HG02642 (cell line): Measurements from ENCODE around the gene ADNP.

Source experiments
- ATAC-seq: cut with Tn5 transposase; IDR thresholded peaks from one replicate; pipeline ENCODE4 v1.9.1; 2021; ENCODE audit warnings: mild to moderate bottlenecking; ENCODE audit not compliant: unreplicated experiment, poor library complexity

The ADNP gene

DNA sequence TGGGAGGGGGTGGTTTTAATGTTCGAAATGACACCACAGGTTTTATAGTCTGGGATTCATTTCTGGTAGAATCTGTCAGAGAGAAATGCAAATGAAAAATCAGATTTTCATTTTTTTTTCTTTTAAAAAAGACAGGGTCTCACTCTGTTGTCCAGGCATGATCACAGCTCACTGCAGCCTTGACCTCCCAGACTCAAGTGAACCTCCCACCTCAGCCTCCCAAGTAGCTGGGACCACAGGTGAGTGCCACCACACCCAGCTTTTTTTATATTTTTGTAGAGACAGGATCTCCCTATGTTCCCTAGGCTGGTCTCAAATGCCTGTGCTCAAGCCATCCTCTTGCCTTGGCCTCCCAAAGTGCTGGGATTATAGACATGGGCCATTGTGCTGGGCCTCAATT, 2.4 kb upstream of the ADNP start:
- ATAC-seq: no peak

DNA sequence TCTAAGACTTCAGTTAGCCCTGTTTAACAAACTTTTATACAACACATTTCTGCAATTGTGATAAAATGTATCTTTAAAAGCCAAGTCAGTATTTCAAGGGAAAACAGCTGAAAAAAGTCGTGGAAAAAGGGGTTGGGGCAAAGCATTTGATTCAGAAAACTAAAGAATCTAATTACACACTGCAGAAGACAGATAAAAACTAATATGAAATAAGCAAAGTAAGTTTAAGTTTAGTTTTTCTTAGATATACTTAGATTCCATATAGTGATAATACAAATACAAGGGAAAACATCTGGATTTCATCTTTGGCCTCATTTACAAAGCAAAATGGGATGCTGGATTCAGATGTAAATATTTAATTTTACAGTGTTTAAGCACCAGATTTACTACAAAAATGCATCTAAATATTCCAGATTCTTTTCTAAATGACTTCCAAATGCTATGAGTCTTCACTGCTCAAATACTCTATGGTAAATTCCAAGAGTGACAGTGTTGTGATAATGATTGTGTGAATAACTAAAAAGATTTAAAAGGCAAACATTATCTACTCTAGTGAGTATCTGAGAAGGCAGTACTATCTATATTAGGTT, 1.5 kb upstream of the ADNP start:
- ATAC-seq: no peak

DNA sequence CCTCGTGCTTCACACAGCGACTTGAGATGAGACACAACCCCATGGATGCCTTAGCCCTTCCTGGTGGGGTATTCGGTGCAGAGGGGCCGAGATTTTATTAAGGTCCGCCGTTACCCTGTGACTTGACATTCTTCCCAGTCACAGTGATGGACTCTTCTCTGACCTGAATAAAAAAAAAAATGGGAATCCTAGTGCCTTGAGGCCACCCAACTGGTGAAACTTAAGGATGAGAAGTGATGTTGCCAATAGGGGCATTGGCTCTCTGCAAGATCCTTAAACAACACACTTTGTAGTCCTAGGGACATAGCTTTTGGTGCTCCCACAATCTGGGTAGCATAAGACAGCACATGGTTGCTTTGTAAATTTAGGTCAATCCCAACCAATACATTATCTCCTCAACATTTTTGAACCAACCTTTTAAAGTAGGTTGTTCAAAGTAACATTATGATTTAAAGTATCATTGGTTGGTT, 814 bp upstream of the ADNP start:
- no peak for ATAC-seq

DNA sequence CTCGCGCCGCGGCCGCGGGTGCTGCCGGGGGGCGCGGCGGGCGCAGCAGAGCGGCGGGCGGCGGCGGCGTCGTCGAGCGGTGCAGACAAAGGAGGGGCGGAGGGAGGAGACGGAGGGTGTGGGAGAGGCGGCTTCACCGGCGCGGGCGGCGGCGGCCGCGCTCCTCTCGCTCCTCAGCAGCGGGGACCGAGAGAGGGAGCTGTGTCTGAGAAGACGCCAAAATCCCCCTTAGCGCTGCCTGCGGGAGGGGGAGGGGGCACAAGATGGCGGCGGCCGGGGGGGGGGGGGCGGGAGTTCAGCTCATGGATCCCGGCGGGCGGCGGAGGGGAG, 296 bp downstream of the ADNP start:
- peak; percentile 29 for ATAC-seq

DNA sequence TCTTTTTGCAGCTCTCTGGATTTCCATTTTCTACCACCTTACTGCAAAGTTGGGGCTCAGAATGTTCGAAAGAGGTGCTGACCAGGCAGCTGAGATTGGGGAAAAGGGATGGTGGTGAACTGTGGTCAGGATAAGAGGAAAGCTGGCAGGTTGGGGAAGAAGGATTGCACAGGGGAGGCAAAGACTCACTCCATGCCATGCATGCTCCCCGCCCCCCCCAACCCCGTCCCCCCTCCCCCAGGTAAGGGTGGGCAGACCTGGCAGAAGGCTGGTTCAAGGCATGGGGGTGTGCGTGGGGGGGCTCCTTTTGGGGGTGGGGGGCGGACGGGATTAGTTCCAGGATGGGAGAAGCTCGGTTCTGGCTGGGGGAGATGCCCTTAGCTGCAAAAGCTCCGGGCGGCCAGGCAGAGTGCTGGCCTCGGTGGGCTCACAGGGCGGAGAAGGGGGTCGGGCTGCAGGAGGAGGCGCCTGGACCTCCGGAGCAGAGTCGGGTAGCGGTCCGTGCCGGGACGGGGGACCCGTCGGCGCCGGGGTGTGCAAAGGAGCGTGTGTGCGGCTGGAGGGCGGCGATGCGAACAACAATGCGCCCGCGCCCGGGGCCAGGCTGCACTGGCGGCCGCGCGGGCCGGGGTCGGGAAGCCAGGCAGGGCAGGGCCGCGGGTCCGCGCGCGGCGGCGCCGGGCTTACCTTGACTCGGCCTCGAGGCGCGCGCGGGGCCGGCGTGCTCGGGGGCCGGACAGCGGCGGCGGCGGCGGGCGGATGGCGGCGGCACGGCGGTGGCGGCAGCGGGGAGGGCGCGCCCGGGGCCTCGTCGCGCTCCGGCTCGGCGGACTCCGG, 880 bp downstream of the ADNP start:
- peak; percentile 24 for ATAC-seq

DNA sequence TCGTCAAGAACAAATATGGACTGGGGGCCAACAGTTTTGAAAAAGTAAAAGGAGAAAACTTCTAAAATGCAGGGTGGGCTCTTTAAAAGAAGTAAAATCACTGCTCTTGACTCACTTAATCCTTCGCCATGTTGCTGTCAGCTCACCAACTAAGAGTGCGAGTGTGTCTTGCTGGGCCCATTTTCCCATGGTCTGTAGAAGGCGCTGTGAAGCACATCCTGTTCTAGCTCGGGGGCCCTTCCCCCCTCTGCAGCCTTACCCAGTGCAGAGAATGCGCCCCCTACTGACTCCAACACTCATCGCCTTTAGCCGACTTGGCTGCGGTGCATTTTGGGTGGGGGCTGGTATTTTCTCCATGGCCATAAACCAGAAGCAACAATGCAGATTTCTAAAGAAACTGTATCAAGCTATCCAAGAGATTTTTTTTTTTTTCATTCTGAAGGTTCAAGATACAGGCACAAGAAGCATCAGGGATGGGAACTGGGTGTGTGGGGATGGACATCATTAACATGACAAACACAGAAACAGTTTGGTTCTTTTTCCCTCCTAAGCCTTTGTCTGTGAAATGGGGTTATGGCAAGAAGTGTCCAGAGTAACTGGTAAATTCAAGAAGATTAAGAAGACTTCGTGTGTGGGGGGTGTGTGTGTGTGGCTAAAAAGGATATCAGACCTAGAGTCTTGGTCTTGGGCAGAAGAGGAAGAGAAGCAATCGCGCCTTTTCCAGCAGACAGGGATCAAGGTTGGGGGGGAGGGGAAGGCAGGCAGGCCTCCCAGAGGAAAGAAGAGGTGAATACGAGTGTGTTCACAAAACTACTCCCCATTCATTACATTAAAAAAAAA, 1.7 kb downstream of the ADNP start:
- peak; percentile 56 for ATAC-seq

DNA sequence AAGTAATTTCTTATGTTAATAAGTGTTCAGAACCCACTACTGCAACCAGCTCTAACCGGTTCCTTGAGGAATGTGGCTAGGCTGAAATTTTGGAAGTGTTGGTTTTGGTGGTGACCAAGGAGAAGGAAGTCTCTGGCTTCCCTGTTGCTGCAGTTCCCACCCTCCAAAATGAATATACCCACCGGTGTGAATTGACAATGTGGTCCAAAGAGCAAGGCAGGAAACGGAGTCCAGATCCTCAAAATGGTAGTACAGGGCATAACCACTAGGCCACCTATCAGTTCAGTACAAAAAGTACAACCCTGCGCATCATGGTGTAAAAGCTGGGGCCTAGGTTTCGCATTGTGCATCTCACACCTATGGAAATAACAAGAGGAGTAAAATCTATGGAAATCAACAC, 2.8 kb downstream of the ADNP start:
- no peak for ATAC-seq

DNA sequence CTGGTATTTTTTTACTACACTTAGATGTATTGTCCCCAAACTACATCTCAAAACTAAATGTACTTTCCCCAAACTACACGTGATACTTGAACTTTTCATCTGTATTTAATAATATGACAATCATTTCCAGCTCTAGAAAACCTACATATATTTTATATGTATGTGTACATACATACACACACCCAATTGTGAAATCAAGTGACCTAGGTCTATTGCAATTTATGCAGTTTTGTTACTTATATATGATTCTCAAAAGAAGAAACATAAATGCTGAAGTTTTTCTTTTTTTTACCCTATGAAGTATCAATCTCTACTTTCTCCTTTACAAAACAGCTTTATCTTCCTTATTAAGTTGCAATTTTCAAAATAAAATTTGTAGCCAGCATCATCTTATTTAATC, 4.7 kb downstream of the ADNP start:
- no peak for ATAC-seq

DNA sequence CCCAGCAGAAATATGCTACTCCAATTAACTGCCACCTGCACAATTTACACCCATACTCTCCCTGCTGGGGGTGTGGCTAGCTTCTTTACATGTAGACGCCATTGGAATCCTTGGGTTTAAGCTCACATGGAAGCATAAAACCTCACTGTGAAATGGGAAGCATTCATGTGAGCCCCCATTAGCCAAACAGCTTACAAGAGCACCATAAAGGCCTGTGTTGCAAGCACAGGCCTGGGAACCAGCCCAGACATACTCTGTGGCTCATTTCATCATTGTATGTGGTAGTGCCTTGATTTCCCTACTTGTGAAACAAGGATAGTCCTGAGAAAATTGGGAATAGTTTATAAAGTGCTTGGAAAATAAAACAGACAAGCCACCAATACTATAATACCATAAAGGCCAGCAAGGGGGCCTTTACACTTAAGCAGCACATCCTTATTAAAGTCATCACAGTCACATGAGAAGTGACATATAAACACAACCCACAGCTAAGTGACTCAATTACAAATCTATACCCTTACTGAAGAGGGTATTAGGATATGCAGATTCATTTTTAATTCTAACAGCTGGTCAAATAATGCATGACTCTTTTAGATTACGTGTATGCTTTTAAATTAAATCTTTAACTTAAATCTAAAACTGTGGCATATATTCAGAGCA, 6.8 kb downstream of the ADNP start:
- no peak for ATAC-seq

DNA sequence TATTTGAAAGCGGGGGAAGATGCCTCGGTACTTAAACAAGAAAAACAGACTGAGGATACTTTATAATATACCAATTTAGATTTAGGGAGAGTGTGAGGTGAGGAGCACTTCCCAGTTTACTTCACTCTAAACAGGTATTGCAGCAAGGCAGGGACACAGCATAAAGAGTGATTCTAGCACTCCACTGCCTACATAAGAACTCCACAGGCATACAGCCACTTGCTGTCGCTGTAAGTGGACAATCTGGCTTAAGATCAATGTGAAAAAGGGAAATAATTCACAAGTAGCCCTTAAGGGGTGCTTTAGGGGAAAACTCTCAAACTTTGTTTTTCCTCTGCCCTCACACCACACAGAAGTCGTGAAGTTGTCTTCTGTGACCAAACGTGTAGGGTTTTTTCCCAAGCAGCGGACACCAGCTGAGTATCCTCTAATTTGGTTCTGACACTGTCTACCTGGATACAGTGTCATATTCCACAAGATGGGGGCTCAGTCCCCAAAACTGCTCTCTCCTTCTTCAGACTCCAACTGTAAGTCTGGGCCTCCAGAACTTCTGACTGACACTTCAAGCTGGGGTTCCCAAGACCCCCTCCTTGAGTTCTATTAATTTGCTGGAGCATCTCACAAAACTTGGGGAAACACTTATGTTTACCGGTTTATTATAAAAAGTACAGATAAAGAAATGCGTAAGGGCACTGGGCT, 9.3 kb downstream of the ADNP start:
- ATAC-seq: no peak

DNA sequence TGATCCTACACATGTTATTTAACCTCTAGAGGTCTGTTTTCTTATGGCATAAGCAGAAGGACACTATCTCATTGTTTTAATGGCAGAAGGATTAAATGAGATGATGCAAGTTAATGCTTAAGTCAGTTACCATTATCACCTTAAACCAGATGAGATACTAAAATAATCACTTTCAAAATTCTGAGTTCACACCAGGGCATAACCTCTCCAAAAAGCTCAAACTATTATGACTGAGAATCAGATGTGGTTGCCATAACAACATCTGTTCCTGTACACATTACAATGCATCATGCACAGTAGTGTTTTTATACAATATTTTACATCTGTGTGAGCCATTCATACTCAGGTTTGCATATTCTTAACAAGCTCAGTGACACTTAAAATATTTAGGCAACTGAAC, 10.2 kb downstream of the ADNP start:
- no peak for ATAC-seq

DNA sequence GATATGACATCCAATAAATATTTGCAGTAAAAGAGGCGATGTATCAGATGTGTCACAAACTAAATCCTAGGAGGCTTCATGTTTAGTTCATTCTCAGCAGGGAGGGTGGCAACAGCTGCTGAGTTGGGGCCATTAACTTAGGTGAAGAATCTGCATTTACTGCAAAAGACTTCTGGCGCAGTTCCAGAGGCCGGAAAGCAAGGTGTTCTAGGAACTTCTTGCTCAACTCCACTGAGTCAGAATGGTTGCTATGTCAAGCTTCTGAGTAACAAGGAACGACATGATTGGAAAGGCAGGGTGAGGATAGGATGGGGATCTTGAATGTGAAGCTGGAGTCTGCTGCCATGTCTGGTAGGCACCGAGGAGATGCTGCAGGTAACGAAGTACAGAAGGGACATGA, 11.7 kb downstream of the ADNP start:
- no peak for ATAC-seq

DNA sequence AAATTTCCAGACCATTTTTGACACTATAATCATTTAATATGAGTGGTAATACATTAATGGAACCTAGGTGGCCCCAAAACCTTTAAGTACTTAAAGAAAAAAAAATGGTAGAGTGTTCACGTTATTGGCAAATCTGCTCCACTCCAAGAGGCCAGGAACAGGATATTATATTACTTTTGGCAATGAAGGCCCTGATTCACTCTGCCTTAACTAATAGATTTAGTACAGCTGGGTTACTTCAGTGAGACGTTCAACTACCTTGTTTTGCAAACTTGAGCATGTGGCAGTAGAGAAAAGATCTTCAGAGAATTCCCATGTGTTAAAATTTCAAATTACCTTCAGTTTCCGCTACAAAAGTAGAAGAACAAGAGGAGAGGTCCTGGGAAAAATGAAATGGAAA, 12.8 kb downstream of the ADNP start:
- no peak for ATAC-seq

DNA sequence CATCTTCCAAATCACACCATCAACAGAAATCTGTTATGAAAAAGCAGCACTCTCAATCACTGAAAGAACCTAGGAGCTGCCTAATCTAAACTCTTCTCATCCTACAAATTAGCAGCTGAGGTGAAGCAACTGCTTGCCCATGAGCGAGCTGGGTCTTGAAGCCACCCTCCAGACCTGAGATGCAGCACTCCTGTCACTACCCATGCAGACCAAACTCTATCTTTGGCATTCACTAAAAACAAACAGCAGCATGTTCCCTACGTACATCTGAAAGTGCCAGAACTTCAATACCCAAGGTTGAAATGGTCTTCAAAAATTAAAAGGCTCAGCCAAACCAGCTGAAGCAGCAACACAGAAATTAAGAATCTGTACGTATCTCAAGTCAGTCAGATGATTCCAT, 14.3 kb downstream of the ADNP start:
- ATAC-seq: no peak

DNA sequence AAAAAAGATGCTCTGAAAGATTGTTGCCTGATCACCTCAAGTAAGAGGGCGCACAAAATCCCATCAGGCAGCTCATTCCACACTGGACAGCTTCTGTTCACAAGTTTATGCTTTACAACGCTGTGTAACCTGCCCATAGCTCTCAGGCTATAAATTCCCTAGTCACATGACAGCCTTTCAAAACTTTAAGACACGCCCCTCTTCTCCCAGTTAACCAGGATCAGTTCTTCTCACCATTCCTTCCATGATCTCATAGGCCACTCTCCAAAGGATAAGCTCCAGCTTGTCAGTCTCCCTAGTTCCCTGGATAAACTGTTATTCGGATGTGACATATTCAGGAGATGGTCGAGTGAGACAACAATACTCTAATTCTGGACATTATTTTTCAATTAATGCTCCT, 15.0 kb downstream of the ADNP start:
- no peak for ATAC-seq

DNA sequence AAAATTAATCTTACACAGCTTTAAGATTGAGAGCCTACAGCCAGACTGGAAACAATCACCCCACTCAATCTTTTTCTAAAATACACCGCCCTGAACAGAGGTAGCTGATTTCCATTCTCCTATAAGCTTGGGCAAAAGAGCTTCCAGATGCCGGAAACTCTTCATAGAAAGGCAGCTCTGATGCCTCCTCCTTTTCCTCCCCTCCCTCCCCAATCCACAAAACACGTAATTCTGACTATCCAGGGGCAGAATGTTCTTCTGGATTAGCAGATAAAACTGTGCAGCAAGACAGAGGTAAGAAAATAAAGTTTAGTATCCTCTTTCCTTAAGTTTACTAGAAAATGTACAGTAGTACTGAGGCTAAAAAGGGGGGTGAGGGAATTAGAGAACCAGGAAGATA, 15.8 kb downstream of the ADNP start:
- ATAC-seq: no peak

DNA sequence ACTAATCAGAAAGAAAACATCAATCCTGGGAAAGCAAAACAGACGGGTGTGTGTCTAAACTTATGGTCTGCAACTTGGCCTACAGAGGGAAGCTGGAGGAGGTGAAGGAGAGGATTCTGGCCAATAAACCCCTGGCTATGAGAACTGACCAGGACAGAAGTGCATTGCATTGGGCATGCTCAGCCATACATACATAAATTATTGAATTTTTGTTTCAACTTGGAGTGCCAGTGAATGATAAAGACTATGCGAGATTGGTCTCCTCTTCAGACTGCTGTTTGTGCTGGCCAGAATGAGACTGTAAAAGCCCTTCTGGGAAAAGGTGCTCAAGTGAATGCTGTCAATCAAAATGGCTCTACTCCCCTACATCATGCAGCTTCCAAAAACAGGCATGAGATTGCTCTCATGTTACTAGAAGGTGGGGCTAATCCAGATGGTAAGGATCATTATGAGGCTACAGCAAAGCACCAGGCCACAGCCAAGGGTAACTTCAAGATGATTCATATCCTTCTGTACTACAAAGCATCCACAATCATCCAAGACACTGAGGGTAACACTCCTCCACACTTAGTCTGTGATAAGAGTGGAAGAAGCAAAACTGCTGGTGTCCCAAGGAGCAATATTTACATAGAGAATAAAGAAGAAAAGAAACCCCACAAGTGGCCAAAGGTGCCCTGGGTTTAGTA, 17.4 kb downstream of the ADNP start:
- peak; percentile 44 for ATAC-seq

DNA sequence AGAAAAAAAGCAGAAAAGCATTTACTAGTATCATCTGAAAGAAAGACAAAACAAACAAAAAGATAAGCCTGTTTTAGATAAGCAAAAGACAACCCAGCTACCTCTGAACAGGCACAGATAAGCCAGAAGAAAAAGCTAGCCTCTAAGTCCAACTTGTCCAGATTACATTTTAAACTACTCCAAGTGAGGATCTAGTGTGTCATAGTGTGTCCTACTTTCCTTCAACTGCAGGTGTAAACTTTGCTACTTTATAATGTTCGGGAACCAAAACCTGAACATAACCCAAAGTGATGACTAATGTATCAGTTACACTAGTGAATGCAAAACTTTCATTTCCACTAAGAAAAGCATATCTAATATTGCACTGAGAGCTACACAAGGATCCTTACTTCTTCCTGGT, 19.5 kb downstream of the ADNP start:
- ATAC-seq: peak; percentile 44

DNA sequence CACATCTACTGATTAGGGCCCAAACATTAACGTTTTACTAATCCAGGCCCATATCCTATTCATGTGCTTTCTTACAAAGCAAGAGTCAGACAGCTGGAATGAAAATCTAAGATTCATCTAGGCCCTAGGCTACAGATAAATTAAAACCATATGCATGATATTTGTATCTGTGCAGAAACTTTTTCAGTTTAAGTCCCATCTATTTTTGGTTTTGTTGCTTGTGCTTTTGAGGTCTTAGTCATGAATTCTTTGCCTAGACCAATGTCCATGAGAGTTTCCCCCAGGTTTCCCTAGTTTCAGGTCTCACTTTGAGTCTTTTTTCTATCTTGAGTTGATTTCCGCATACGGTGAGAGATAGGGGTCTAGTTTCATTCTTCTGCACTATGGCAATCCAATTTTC, 20.2 kb downstream of the ADNP start:
- ATAC-seq: no peak

DNA sequence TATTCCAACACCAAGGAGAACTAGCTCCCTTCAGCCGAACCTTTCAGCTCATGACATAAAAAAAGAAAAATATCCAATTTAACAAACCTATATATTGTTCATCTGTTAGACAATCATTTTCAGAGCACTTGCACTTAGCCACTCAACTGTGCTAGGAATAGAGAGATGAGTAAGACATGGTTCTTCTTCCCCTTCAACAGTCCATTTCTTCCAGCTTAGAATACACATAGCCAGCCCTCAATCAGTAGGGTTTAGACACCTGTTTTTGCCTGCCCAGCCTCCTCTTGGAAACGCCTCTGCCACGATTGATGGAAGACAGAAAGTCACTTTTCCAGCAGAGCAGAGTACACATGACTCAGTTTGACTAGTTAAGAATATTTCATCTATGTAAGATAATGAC, 21.8 kb downstream of the ADNP start:
- no peak for ATAC-seq
